ENCODE measurements around the gene INMT.
"Not testable (repeated sequence)": the region's sequence is repeated elsewhere in the genome, so short reads cannot be mapped to it uniquely, and the experiment has no call there.

Gene INMT

GRCh38 chr7:30717181-30717580, 34.8 kb upstream of the INMT start:
- no peak for DNase-seq (ENCODE audit: low read depth in 1 of 2, low spot score in 1 of 2)
- no peak overlapping the region for H3K4me3 ChIP-seq (replicated peaks; ENCODE audit: insufficient read depth, low read length)
- no peak for TF ChIP-seq REST (IDR thresholded peaks at IDR 0.05; ENCODE audit: insufficient replicate concordance, low read depth)
- TF ChIP-seq GABPA (IDR thresholded peaks at IDR 0.05; ENCODE audit: low read depth): no peak
- no peak for TF ChIP-seq CTCF (IDR thresholded peaks at IDR 0.05; ENCODE audit: insufficient read depth, low read length)
- no peak for TF ChIP-seq SPI1 (IDR thresholded peaks at IDR 0.05; ENCODE audit: borderline replicate concordance, low read depth)
- no peak for TF ChIP-seq POLR2AphosphoS5 (IDR thresholded peaks at IDR 0.05; ENCODE audit: low read depth)
- H3K27ac ChIP-seq (replicated peaks): no peak overlapping the region
- H3K27me3 ChIP-seq (ENCODE audit: insufficient read depth, poor library complexity, severe bottlenecking): no peaks in the 10 kb centered on the region

DNA sequence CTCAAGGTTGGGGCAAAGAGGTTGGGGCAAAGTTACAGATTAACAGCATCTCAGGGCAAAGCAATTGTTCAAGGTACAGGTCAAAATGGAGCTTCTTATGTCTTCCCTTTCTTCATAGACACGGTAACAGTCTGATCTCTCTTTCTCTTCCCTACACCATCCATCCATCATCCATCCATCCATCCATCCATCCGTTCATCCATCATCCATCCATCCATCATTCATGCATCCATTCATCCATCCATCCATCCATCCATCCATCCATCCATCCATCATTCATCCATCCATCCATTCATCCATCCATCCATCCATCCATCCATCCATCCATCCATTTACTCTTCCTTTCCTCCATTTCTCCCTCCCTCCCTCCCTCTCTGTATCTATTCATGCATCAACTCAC, 32.5 kb upstream of the INMT start:
- not testable (repeated sequence) for H3K27ac ChIP-seq (replicated peaks); H3K4me3 ChIP-seq (replicated peaks; ENCODE audit: insufficient read depth, low read length); DNase-seq (ENCODE audit: low read depth in 1 of 2, low spot score in 1 of 2); H3K27me3 ChIP-seq (ENCODE audit: insufficient read depth, poor library complexity, severe bottlenecking)

DNA sequence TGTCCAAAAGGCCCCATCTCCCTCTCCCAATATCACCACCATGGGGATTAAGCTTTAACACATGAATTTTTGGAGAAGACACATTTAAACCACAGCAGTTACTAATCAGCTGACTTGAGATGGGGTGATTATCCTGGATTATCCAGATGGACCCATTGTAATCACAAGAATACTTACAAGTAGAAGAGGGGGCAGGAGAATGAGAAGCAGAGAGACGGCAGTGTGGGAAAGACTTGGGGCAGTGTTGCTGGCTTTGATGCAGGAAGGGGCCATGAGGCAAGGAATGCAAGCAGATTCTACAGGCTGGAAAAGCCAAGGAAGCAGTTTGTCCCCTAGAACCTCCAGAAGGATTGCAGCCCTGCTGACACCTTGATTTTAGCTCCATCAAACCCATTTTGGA, 30.7 kb upstream of the INMT start:
- H3K4me3 ChIP-seq (replicated peaks; ENCODE audit: insufficient read depth, low read length): no peak overlapping the region
- TF ChIP-seq REST (IDR thresholded peaks at IDR 0.05; ENCODE audit: insufficient replicate concordance, low read depth): no peak
- no peak for TF ChIP-seq SPI1 (IDR thresholded peaks at IDR 0.05; ENCODE audit: borderline replicate concordance, low read depth)
- TF ChIP-seq POLR2AphosphoS5 (IDR thresholded peaks at IDR 0.05; ENCODE audit: low read depth): no peak
- no peak for TF ChIP-seq CTCF (IDR thresholded peaks at IDR 0.05; ENCODE audit: insufficient read depth, low read length)
- TF ChIP-seq GABPA (IDR thresholded peaks at IDR 0.05; ENCODE audit: low read depth): no peak
- H3K27me3 ChIP-seq (ENCODE audit: insufficient read depth, poor library complexity, severe bottlenecking): no peaks in the 10 kb centered on the region
- no peak overlapping the region for H3K27ac ChIP-seq (replicated peaks)
- no peak for DNase-seq (ENCODE audit: low read depth in 1 of 2, low spot score in 1 of 2)

- TF ChIP-seq CTCF (IDR thresholded peaks at IDR 0.05; ENCODE audit: insufficient read depth, low read length): no peak
- no peak for TF ChIP-seq REST (IDR thresholded peaks at IDR 0.05; ENCODE audit: insufficient replicate concordance, low read depth)
- no peak for TF ChIP-seq SPI1 (IDR thresholded peaks at IDR 0.05; ENCODE audit: borderline replicate concordance, low read depth)
- TF ChIP-seq GABPA (IDR thresholded peaks at IDR 0.05; ENCODE audit: low read depth): no peak
- TF ChIP-seq POLR2AphosphoS5 (IDR thresholded peaks at IDR 0.05; ENCODE audit: low read depth): no peak
- DNase-seq (ENCODE audit: low read depth in 1 of 2, low spot score in 1 of 2): no peak
- H3K27ac ChIP-seq (replicated peaks): no peak overlapping the region
- H3K4me3 ChIP-seq (replicated peaks; ENCODE audit: insufficient read depth, low read length): no peak overlapping the region
- no peaks in the 10 kb centered on the region for H3K27me3 ChIP-seq (ENCODE audit: insufficient read depth, poor library complexity, severe bottlenecking)
These were observed 29.7 kb upstream of the INMT start for GRCh38 chr7:30722187-30722586.

Measured in HL-60 (cell line).